Bronchial epithelial cell (primary cell): ENCODE data around the gene TBC1D9. TPM values are rescaled to one million over a fixed set of nuclear protein-coding genes. Genes with fewer than 3 reads are reported as not detected.

Experiments used
- DNase-seq: peaks from one replicate; pipeline ENCODE4 v3.0.0-alpha.2; 2010; ENCODE audit warnings: low read depth
- FAIRE-seq: peaks from 2 replicates; lab custom pipeline; 2011; peaks lifted over from hg19 to GRCh38; lab: Jason Lieb, UNC
- H3K27me3 ChIP-seq: 2 replicates; pipeline ENCODE4 v1.5.1; 2011; ENCODE audit warnings: low read length; ENCODE audit not compliant: control insufficient read depth, insufficient read depth
- H3K36me3 ChIP-seq: 2 replicates; pipeline ENCODE4 v1.5.1; 2011; ENCODE audit warnings: low read length; ENCODE audit not compliant: control insufficient read depth, insufficient read depth
- H3K4me3 ChIP-seq: 2 replicates; pipeline ENCODE4 v1.5.1; 2011; ENCODE audit warnings: mild to moderate bottlenecking, low read depth, low read length, control low read depth
- total RNA-seq: library from RNA; depleted of rRNA; stranded (reverse); fragments of >200 nt; gene quantifications from 2 replicates; pipeline ENCODE4 v1.2.1, GENCODE V29; 2014
- TF ChIP-seq, protein P1 (sequence below): IDR thresholded peaks from 2 replicates; pipeline ENCODE4 v1.5.1; 2011; ENCODE audit warnings: mild to moderate bottlenecking, moderate library complexity, low read length, control low read depth, inconsistent platforms; ENCODE audit not compliant: insufficient read depth, severe bottlenecking

Gene TBC1D9
- total RNA-seq, 1 donor from 2014 or later = 17.1 TPM

DNA sequence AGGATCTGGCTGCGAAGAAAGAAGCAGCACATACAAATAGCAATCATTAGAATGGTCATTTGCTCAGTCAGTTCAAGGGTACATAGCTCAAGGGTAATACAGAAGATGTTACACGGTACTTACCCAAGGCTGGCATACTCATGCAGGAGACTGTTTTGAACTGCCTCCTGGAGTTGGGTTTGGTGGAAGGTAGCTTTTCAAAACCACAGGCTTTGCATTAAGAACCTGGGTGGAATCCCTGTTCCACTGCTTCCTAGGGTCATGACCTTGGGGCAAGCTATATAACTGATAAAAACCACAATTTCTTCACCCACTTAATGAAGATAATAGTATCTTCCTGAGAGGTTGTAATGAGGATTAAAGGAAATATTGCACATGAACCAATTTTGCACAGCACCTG is 36.5 kb downstream of the TBC1D9 start:
- TF ChIP-seq, protein P1, sequence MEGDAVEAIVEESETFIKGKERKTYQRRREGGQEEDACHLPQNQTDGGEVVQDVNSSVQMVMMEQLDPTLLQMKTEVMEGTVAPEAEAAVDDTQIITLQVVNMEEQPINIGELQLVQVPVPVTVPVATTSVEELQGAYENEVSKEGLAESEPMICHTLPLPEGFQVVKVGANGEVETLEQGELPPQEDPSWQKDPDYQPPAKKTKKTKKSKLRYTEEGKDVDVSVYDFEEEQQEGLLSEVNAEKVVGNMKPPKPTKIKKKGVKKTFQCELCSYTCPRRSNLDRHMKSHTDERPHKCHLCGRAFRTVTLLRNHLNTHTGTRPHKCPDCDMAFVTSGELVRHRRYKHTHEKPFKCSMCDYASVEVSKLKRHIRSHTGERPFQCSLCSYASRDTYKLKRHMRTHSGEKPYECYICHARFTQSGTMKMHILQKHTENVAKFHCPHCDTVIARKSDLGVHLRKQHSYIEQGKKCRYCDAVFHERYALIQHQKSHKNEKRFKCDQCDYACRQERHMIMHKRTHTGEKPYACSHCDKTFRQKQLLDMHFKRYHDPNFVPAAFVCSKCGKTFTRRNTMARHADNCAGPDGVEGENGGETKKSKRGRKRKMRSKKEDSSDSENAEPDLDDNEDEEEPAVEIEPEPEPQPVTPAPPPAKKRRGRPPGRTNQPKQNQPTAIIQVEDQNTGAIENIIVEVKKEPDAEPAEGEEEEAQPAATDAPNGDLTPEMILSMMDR = no peak
- no peak overlapping the region for H3K4me3 ChIP-seq
- H3K36me3 ChIP-seq = no peaks in the 10 kb centered on the region
- H3K27me3 ChIP-seq = no peaks in the 10 kb centered on the region
- no peak for DNase-seq
- FAIRE-seq = no peak

DNA sequence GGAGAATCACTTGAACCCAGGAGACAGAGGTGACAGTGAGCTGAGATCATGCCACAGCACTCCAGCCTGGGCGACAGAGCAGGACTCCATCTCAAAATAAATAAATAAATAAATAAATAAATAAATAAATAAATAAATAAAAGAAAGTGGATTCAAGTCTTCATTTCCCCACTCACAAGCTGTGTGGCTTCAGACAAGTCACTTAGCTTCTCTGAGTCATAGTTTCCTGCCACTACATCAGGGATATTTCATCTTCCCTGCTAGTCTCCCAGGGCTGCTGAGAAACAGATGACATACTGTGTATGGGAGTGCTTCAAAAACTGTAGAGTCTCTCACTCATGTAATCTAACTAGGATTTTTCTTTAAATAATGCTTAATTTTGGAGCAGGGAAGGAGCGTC is 37.2 kb downstream of the TBC1D9 start:
- Histone ChIP-seq H3K36me3 (no peaks in the 10 kb centered on the region), H3K27me3 (no peaks in the 10 kb centered on the region), H3K4me3 (no peak overlapping the region)
- DNase-seq (peak; percentile 46), FAIRE-seq (no peak)
- TF ChIP-seq, protein P1 = no peak

DNA sequence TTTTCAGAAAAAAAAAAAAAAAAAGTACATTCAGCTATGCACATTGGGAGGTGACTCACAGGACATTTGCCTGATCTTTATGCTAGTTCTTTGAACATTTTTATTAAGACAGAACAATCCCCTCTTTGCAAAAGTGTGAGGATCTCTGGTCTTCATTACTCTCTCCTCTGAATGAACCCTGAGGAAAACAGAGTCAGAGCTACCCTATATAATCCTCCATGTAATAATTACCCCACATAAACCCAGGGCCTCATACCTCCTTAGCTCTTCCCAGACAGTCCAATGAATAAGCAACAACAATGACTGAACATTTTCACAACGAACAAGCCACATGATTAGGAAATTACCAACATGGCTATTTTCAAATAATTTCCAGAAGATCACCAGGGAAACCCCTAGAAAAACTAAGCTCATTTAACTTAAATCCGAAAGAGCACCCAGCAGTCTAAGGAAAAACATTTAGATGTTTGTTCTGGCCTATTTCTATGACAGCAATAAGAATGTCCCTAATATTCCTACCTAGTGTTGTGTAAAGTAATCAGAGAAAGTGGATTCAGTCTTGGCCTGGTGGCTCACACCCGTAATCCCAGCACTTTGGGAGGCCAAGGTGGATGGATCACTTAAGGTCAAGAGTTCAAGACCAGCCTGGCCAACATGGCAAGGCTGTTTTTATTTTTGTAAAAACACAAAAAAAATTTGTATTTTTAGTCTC is 37.8 kb downstream of the TBC1D9 start:
- TF ChIP-seq, protein P1 = no peak
- Histone ChIP-seq H3K27me3 (no peaks in the 10 kb centered on the region), H3K4me3 (no peak overlapping the region), H3K36me3 (no peaks in the 10 kb centered on the region)
- FAIRE-seq = no peak
- DNase-seq = peak; percentile 63

DNA sequence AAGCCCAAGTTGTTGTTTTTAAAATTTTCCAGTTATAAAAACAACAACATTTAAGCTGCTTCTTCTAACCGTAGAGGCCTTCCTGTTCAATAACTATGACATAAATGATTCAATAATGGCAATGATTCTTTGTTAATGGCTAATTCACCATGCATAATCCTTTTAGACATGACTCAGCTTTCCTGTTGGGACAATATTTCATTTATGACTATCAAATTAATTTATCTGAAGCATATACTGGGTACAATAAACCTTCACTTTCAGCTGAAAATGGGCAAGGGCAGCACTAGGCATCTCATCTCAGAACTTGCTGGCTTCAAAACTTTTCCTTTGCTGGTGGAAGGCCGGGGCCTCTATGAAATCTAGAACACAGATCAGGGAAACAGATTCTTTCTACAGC is 38.9 kb downstream of the TBC1D9 start:
- H3K27me3 ChIP-seq = no peaks in the 10 kb centered on the region
- no peaks in the 10 kb centered on the region for H3K36me3 ChIP-seq
- FAIRE-seq (no peak), DNase-seq (peak; percentile 52)
- TF ChIP-seq, protein P1 = no peak
- H3K4me3 ChIP-seq = no peak overlapping the region

DNA sequence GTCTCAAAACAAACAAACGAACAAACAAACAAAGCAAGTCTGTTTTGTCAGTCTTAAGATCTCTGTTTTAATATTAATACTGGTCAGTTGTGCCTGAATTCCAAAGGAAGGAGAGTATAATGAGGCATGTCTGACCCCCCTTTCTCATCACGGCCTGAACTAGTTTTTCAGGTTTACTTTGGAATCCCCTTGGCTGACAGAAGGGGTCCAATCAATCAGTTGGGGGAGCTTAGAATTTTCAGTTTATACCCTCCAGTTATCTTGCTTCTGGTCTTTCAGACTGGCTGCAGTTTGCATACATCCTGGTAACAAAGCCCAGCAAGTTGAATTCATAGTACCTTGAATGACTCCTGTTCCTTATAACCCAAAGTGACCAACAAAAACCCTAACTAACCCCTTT is 41.1 kb downstream of the TBC1D9 start:
- no peak for FAIRE-seq
- no peaks in the 10 kb centered on the region for H3K36me3 ChIP-seq
- H3K27me3 ChIP-seq = no peaks in the 10 kb centered on the region
- TF ChIP-seq, protein P1 = no peak
- DNase-seq = no peak
- no peak overlapping the region for H3K4me3 ChIP-seq

DNA sequence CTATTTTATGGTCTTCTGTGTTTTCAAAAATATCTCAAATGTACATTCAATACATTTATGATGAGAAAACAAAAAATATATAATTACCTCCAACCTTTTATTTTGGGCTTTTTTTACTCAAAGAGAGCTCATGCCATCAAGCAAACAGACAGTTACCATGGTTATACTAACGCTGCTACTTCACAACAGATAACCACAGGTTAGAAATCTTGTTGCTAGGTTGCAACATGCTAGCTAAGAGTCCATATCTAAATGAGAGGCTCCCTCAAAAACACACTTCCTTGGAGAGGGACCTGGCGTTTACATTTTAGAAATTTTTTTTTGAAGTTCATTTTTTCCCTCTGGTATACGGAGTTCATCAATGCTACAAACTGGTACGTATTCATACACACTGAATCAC is 44.3 kb downstream of the TBC1D9 start:
- TF ChIP-seq, protein P1 = no peak
- FAIRE-seq = no peak

More for the DNA sequence above, 44.3 kb downstream of the TBC1D9 start:
- Histone ChIP-seq H3K36me3 (no peaks in the 10 kb centered on the region), H3K27me3 (no peaks in the 10 kb centered on the region), H3K4me3 (no peak overlapping the region)
- DNase-seq = no peak
